A673 (cell line): ENCODE measurements around the gene HS3ST3B1.

ENCODE experiments used
- CTCF ChIP-seq: fragments of 300-800, 200-600 bp; sonication (generic); conservative IDR thresholded peaks from 2 replicates; pipeline ENCODE4 v1.5.1; 2017; ENCODE audit warnings: low read depth, mild to moderate bottlenecking, antibody characterized with exemption, low read length, moderate library complexity, mixed read lengths
- EZH2 ChIP-seq: fragments of 200-600 bp; sonication (generic); IDR thresholded peaks from 2 replicates; pipeline ENCODE4 v1.6.1; 2017; ENCODE audit warnings: borderline replicate concordance, low read depth, mild to moderate bottlenecking, mixed read lengths, antibody characterized with exemption, low read length; ENCODE audit not compliant: poor library complexity, severe bottlenecking

GRCh38 chr17:14396547-14396946 is 95.7 kb downstream of the HS3ST3B1 start:
- no peak for TF ChIP-seq EZH2
- no peak for TF ChIP-seq CTCF
